ENCODE measurements around the gene PHKA2.

Gene PHKA2

GRCh38 chrX:18929775-18930174 is 54.1 kb downstream of the PHKA2 start:
- no peak for DNase-seq

GRCh38 chrX:18927558-18927957 is 56.4 kb downstream of the PHKA2 start:
- no peak for DNase-seq

DNA sequence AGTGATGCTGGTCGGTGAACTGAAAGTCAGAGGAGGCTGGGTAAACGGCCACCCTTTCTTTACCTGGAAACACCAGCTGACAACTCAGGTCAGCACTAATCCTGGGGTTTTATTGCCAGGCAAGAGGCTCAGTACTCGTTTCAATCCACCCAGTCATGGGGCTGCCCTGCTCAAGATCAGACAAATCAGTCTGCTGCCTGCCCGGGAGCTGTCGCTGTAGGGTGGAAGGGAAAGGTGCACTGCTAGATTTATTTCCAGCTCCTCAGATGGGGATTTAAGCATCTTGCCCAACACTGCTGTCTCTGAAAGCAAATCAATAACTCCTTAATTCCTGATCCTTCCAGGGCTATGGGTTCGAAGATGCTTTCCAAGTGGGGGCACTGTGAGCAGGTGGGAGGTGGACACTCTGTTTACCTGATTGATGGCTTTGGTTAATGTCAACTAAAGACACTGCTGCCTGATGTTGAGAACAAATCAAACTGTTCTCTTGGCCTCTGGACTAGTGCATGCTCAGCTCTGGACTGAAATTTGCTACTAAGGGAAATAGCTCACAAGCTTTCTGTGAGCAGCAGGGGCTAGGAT is 59.3 kb downstream of the PHKA2 start:
- no peak for DNase-seq

GRCh38 chrX:18920566-18920965 is 63.3 kb downstream of the PHKA2 start:
- DNase-seq, result no peak

- DNase-seq, result no peak
These were observed 63.8 kb downstream of the PHKA2 start for GRCh38 chrX:18920079-18920478.

DNA sequence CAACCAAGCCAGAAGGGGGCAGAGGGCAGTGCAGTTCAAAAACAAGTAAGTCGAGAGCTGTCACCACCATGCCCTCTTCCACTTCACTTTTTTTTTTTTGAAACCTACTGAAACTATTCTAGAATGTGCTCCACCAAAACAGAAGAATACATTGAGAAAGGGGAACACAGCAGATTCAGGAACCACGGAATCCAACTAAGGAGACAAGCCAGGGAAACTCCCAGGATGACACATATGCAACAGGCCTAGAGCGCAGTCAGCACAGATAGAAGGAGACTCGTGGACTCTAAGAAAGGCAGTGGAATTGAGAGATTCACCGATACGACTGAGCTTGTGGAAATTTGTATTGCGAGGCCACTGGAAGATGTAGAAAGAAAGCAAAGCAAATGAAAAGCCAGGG is 66.1 kb downstream of the PHKA2 start:
- DNase-seq, result no peak

DNA sequence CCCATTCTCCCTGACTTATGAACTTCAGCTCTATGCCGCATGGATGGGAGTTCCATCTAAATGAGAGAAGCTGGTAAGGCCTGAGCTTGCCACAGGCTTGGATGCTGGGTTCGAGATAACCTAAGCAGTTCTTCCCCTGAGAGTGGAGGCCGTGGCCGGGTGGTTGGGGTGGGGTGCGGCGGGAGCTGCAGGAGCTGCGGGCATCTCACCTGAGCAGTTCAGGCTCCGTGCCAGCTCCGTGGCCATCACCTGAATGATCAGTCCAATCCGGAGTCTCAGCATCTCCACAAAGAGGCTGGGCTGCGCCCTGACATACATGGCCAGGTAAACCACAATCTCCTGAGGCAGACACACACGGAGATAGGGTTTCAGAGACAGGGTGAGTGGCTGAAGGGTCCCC is 77.6 kb downstream of the PHKA2 start:
- no peak for DNase-seq

GRCh38 chrX:18900401-18900976 is 83.4 kb downstream of the PHKA2 start:
- no peak for DNase-seq

- no peak for DNase-seq
These were observed 84.0 kb downstream of the PHKA2 start for GRCh38 chrX:18899796-18900380.

DNA sequence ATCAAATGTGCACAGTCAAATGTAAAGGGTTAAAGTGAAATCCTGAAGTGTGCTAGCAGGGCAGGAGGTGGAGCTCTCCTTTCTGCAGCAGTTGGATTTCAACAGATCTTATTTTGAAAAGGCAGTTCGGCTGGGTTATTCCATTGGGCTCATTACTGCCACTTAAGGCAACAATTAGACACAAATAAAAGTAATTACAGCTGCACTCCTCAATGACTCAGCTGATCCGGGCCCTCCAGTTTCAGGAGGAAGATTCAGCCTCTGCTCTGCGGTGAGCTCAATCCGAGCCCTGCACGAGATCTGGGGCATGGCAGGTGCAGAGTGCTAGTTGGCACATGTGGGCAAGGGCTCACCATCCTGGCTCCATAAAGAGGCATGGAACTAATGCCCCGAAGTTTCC is 85.4 kb downstream of the PHKA2 start:
- DNase-seq, result no peak

DNA sequence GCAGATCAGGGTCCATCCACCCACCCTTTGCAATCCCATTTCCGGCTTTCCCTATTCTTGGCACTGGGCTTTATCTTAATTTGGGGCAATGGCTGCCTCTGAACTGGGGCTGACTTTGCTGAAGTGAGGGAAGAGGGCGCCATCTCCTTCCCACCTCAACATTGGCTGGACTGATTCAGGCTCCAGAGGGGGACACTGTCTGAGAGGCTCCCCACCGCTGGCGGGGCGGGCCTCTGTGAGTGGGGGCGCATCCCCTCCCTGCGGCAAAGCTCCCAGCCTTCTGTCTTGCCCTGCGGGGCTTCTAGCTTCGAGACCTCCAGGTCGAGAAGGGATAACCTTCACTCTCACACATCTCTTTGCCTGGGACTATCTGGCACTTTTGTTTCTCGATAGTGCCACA is 85.8 kb downstream of the PHKA2 start:
- no peak for DNase-seq

DNA sequence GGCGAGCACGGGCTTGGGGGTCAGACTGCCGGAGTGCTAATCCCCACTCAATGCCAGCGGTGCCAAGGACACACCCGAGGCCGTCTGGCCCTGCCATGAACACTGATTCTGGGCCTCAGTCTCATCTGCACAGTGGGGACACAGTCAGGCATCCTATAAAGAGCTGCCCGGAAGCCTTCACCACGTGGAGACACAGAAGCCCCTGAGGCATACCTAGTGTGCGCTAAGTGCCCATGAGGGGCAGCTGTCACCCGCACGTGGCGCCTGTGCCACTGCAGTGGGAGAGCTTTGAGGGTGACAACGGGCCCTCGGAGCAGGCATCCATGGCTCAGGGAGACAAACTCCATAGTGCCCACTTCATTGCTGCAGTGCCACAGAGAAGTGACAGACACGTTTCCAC is 86.3 kb downstream of the PHKA2 start:
- no peak for DNase-seq

DNA sequence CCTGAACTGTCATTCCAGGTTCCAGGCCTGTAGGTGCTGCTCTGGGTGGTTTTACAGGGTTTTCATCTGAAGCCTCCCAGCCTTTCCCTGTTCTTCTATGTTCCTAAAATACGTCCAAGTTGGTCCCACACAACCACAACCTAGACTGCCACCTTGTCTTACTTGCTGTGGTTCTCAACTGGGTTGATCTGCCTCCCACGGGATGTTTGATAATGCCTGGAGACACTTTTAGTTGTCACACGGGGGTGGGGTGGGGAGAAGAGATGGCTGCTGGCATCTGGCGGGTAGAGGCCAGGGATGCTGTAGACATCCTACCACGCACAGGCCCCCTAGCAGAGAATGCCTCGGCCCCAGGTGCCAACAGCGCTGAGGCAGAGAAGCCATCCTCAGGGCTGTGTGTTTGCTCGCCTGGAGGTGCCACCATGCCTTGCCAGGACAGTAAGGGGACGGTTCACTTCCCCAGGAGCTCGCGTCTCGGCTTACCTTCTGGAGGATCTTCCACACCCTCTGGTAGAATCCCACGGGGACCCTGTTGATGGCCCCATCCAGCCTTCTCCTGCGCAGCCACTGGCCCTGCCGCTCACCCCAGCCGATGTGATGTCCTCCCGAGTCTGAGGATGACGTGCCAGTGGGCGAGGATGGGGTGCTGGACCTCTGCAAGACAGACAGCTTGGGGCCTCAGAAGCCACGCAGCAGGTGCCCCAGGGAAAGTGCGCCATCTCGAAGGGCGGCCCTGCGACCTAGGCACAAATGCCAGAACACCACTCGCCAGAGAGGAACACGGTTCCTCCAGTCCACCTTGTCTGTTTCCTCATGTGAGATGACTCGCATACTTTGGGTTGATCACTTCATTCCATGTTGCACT is 87.0 kb downstream of the PHKA2 start:
- no peak for DNase-seq

DNA sequence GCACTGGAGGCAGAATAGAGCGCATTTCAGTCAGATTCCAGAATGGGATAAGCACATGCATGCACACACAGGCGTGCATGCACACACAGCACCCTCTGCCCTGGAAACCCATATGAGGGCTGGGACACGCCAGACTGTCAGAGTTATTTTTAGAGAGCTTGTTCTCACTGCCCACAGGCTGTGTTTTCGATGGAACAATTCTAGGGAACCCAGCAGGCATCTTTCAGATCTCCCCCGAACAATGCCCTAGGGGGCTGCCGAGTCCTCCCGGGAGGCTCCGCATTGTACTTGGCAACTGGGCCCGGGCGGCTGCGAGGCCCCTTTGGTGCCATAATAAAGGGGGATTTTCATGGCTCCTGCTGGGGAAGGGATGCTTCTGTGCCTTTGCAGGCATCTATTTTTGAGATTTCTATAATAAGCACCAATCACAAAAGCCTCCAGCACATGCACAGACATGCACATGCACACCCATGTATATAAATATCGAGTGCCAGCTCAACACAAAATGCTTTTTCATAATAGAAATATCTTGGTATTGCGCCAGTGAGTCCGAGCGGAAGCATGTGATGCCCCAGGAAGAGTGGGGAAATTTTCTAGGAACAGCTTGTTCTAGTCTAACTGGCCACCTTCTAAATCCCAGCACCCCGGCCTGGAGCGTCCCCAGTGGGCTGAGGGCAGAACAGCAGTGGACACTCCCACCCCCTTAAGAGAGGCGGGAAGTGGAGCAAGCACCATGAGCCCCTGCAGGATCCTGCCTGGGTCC is 88.5 kb downstream of the PHKA2 start:
- no peak for DNase-seq

GRCh38 chrX:18894156-18894555 is 89.8 kb downstream of the PHKA2 start:
- no peak for DNase-seq

- DNase-seq, result no peak
These were observed 90.4 kb downstream of the PHKA2 start for GRCh38 chrX:18893536-18893935.

GRCh38 chrX:18892899-18893298 is 91.0 kb downstream of the PHKA2 start:
- DNase-seq, result no peak

DNA sequence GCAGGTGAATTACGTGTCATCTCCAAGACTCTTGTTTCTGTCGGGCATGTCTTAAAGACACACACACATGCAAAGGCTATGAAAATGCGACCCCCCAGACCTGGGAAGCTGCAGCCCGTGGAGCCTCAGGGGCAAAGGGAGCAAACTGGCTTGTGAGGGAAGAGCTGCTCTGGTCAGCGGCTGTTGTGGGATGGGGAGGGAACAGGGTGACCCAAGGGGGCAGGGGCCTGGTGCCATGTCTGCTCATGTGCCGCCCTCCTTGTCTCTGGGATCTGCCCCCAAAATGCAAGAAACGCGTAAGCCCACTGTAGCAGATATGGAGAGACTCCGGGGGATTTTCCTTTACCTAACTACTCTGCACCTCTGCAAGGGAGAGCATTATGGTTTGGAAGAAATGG is 92.4 kb downstream of the PHKA2 start:
- no peak for DNase-seq

GRCh38 chrX:18890724-18891547 is 93.0 kb downstream of the PHKA2 start:
- DNase-seq, result no peak

- DNase-seq, result no peak
These were observed 93.9 kb downstream of the PHKA2 start for GRCh38 chrX:18890049-18890381.

DNA sequence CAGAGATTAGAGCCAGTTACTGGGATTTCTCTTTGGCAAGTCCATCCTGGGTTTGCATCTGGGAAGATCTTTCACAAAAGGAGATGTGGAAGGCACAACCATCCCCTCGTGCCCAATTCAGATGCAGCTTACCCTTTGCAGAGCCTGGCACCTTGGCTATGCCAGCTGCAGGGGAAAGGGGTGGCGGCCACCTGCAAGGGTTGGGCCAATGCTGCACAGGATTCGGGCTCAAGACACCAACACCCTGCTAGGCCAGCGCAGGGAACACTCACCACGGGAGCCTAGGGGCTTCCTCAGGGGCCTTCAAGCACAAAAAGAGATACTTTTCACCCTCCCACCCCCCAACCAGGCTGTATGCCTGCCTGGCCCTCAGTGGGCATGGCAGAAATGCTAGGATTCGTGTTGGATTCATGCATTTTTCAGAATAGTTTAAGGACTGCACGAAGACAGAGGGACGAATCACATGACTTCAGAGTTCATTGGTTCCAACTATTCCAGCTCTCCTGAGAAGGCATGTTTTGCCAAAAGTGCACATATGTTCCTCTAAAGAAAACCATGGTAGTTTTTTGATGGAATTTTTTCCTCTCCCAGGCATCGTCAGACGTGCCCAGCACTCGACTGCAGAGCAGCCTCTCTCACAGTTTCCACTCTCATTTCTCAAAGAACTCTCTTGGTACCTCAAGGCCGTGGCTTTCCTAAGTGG is 94.4 kb downstream of the PHKA2 start:
- DNase-seq, result no peak

DNA sequence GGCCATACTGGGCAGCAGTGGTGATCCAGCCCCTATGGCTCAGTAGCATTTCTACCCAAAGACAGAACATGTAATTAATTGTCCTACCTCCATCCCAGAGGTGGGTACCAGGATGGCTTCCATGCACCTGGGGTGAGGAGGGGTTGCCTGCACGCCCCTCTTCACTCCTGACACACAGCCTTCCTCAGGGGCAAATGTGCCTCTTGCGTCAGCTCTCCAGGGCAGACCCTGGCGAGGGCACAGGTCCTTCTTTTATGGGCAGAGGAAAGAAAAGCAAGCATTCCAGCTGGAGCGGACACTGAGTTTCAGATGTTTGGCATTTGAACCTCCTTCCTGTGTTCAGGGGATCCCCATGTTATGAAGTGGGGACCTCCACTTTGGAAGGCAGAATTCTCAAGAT is 95.6 kb downstream of the PHKA2 start:
- DNase-seq, result no peak

All from fibroblast of skin of right biceps (primary cell).